NT2/D1 (cell line): Measurements from ENCODE around the gene ITGAE.

Experiments
- SUZ12 ChIP-seq: IDR thresholded peaks from 2 replicates; pipeline ENCODE4 v1.6.1; 2011; ENCODE audit not compliant: insufficient read length, insufficient read depth; ENCODE audit errors: extremely low read depth
- YY1 ChIP-seq: IDR thresholded peaks from 2 replicates; pipeline ENCODE4 v1.6.1; 2011; ENCODE audit not compliant: insufficient read length, insufficient read depth
- ZNF274 ChIP-seq: IDR thresholded peaks from 2 replicates; pipeline ENCODE4 v1.6.1; 2011; ENCODE audit warnings: mild to moderate bottlenecking, low read depth, low read length

GRCh38 chr17:3814361-3814760 is 13.4 kb upstream of the ITGAE start:
- no peak for TF ChIP-seq SUZ12
- TF ChIP-seq ZNF274: no peak
- no peak for TF ChIP-seq YY1
